CD14-positive monocyte (primary cell): ENCODE data around the gene HAGH. TPM values are rescaled to one million over a fixed set of nuclear protein-coding genes. Genes with fewer than 3 reads are reported as not detected.

Experiments
- DNase-seq, 3 donors: peaks; one replicate each; pipeline ENCODE4 v3.0.0-alpha.2; 2011 to 2022
- H2AFZ ChIP-seq: 2 replicates; pipeline ENCODE4 v1.6.0; 2012; ENCODE audit warnings: mild to moderate bottlenecking, low read depth, low read length, inconsistent platforms; ENCODE audit not compliant: insufficient read depth, poor library complexity, severe bottlenecking
- H3K27ac ChIP-seq, 2 donors: 1 replicate in 1 of 2; 2 replicates in 1 of 2; pipeline ENCODE4 v1.5.1; 2012 to 2013; ENCODE audit warnings: low read length in 2 of 2, control low read depth in 1 of 2, inconsistent platforms in 1 of 2, low read depth in 1 of 2, mild to moderate bottlenecking in 1 of 2
- H3K27me3 ChIP-seq, 2 donors: one replicate each; pipeline versions ENCODE4 v1.6.0 to v1.6.1; 2011 to 2013; ENCODE audit warnings: low read length in 2 of 2; ENCODE audit not compliant: control insufficient read depth in 2 of 2, insufficient read depth in 2 of 2
- H3K36me3 ChIP-seq, 2 donors: replicated peaks in 1 of 2; 1 replicate in 1 of 2; 2 replicates in 1 of 2; pipeline versions ENCODE4 v1.5.1 to v1.6.1; 2012 to 2013; ENCODE audit warnings: low read length in 2 of 2, control low read depth in 1 of 2, inconsistent platforms in 1 of 2, mild to moderate bottlenecking in 1 of 2; ENCODE audit not compliant: insufficient read depth in 2 of 2, control insufficient read depth in 1 of 2
- H3K4me1 ChIP-seq, 2 donors: 1 replicate in 1 of 2; 2 replicates in 1 of 2; pipeline versions ENCODE4 v1.5.1 to v1.6.1; 2012 to 2013; ENCODE audit warnings: low read length in 2 of 2, control low read depth in 1 of 2, inconsistent platforms in 1 of 2, mild to moderate bottlenecking in 1 of 2, moderate library complexity in 1 of 2; ENCODE audit not compliant: insufficient read depth in 2 of 2, control insufficient read depth in 1 of 2
- H3K4me2 ChIP-seq: replicated peaks from 2 replicates; pipeline ENCODE3; 2012; ENCODE audit warnings: low read length, moderate library complexity, mild to moderate bottlenecking; ENCODE audit not compliant: poor library complexity, severe bottlenecking; ENCODE audit errors: extremely low read depth
- H3K4me3 ChIP-seq, 3 experiments: fragments of 200-600 bp in 1 of 3; sonication (generic) in 1 of 3; replicated peaks in 1 of 3; 1 replicate in 2 of 3; 2 replicates in 1 of 3; pipeline ENCODE4 v1.5.1; 2011 to 2013; ENCODE audit warnings: low read length in 3 of 3, mild to moderate bottlenecking in 3 of 3, control low read depth in 2 of 3, low read depth in 2 of 3, inconsistent platforms in 1 of 3, moderate library complexity in 1 of 3
- H3K79me2 ChIP-seq: 2 replicates; pipeline ENCODE4 v1.6.0; 2012; ENCODE audit warnings: mild to moderate bottlenecking, control low read depth, inconsistent platforms, low read length, moderate library complexity; ENCODE audit not compliant: insufficient read depth
- H3K9ac ChIP-seq: 2 replicates; pipeline ENCODE4 v1.6.0; 2017; ENCODE audit warnings: low read length, mild to moderate bottlenecking; ENCODE audit not compliant: insufficient read depth, poor library complexity, severe bottlenecking
- H3K9me3 ChIP-seq, 2 donors: replicated peaks in 1 of 2; 1 replicate in 1 of 2; 2 replicates in 1 of 2; pipeline versions ENCODE4 v1.5.1 to v1.6.1; 2012 to 2013; ENCODE audit warnings: low read length in 2 of 2, control low read depth in 1 of 2; ENCODE audit not compliant: control insufficient read depth in 1 of 2, insufficient read depth in 1 of 2
- H4K20me1 ChIP-seq: 2 replicates; pipeline ENCODE4 v1.6.0; 2012; ENCODE audit warnings: mild to moderate bottlenecking, low read length, control low read depth, moderate library complexity; ENCODE audit not compliant: insufficient read depth
- H3K27ac Mint-ChIP-seq, 7 donors: one replicate each; pipeline ENCODE4 v1.8.0; 2020; ENCODE audit warnings: mild to moderate bottlenecking in 7 of 7, mixed read lengths in 7 of 7, moderate library complexity in 6 of 7, inconsistent platforms in 2 of 7
- H3K27me3 Mint-ChIP-seq, 3 donors: one replicate each; pipeline ENCODE4 v1.8.0; 2021 to 2022; ENCODE audit warnings: low read depth in 3 of 3, mild to moderate bottlenecking in 3 of 3, mixed read lengths in 3 of 3, moderate library complexity in 3 of 3, inconsistent platforms in 1 of 3
- H3K36me3 Mint-ChIP-seq, 2 donors: one replicate each; pipeline ENCODE4 v1.8.0; 2020; ENCODE audit warnings: mixed read lengths in 2 of 2, inconsistent platforms in 1 of 2, mild to moderate bottlenecking in 1 of 2
- H3K4me1 Mint-ChIP-seq: one replicate; pipeline ENCODE4 v1.8.0; 2020; ENCODE audit warnings: mild to moderate bottlenecking, mixed read lengths
- H3K4me3 Mint-ChIP-seq, 2 donors: one replicate each; pipeline ENCODE4 v1.8.0; 2020; ENCODE audit warnings: mild to moderate bottlenecking in 2 of 2, mixed read lengths in 2 of 2, moderate library complexity in 1 of 2
- H3K9me3 Mint-ChIP-seq, 7 donors: one replicate each; pipeline ENCODE4 v1.8.0; 2020 to 2022; ENCODE audit warnings: mixed read lengths in 7 of 7, mild to moderate bottlenecking in 6 of 7, moderate library complexity in 6 of 7, inconsistent platforms in 2 of 7
- WGBS: methylation state at CpG from one replicate; pipeline ENCODE4 v1.1.5; 2013; ENCODE audit warnings: missing lambda C conversion rate; ENCODE audit not compliant: insufficient coverage; 5-methylcytosine and 5-hydroxymethylcytosine counted together
- intact Hi-C, 2 donors: fragments of 100-400 bp; cut with micrococcal nuclease; formaldehyde crosslinking; loops; one replicate each; pipeline versions ENCODE4 v1.15.0 to v1.15.1; 2023
- polyA plus RNA-seq, 3 donors: library from polyadenylated mRNA; depleted of rRNA in 1 of 3; unstranded in 2 of 3; stranded (reverse) in 1 of 3; fragments of 300-500 nt in 2 of 3; fragments of >200 nt in 1 of 3; fragmentation: Illumina TruSeq in 2 of 3; gene quantifications; 1 replicate in 2 of 3; 2 replicates in 1 of 3; pipeline ENCODE4 v1.2.3, GENCODE V29; 2012 to 2021
- TF ChIP-seq, protein P1 (sequence below): fragments of 200-600 bp; IDR thresholded peaks from one replicate; pipeline ENCODE4 v1.8.0; 2022; ENCODE audit warnings: antibody characterized with exemption, mild to moderate bottlenecking

HAGH gene
- polyA plus RNA-seq, 3 donors, result 42.6 to 82.1 (median 47.7) TPM

DNA sequence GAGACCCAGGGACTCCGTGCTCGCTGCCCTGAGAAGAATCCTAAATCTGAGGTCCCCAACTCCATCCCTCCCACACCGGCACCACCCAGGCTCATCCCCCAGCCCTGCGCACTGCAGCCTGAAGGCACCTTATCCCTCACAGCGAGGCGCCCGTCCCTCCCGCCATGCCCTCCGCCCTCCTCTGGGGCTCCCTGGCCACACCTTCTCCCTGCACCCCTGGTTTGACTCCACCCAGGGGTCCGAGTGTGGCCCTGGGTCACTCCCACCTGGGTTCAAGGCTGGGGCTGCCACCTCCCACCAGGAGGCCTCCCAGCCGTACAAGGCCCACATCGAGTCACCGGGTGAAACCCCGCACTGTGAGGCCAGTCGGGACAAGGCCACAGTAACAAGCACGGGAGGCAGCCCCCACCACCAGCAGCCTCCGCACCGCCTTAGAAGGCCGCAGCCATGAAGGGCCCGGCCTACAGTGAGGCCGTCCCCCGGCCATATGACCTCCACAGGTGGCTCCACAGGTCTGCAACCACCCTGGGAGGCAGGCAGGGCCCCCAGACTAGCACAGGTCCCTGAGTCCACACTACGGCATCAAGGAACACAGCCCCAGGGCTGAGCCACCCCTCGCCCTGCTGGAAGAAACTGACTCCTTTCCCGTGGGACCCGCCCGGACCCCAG is 8.3 kb downstream of the HAGH start:
- H3K27ac ChIP-seq, result no peak overlapping the region
- no peak overlapping the region for H2AFZ ChIP-seq
- TF ChIP-seq, protein P1, sequence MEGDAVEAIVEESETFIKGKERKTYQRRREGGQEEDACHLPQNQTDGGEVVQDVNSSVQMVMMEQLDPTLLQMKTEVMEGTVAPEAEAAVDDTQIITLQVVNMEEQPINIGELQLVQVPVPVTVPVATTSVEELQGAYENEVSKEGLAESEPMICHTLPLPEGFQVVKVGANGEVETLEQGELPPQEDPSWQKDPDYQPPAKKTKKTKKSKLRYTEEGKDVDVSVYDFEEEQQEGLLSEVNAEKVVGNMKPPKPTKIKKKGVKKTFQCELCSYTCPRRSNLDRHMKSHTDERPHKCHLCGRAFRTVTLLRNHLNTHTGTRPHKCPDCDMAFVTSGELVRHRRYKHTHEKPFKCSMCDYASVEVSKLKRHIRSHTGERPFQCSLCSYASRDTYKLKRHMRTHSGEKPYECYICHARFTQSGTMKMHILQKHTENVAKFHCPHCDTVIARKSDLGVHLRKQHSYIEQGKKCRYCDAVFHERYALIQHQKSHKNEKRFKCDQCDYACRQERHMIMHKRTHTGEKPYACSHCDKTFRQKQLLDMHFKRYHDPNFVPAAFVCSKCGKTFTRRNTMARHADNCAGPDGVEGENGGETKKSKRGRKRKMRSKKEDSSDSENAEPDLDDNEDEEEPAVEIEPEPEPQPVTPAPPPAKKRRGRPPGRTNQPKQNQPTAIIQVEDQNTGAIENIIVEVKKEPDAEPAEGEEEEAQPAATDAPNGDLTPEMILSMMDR, result no peak
- no peaks in the 10 kb centered on the region for H3K9me3 Mint-ChIP-seq
- H3K4me3 ChIP-seq, result no peak overlapping the region
- no peaks in the 10 kb centered on the region for H3K27me3 Mint-ChIP-seq
- peaks cover 79 to 93% of the 10 kb centered on the region in 2 donors for H3K36me3 ChIP-seq
- no peaks in the 10 kb centered on the region for H3K4me1 Mint-ChIP-seq
- no peak overlapping the region for H3K9ac ChIP-seq
- no peak overlapping the region for H3K4me2 ChIP-seq
- H4K20me1 ChIP-seq, result peaks cover 54% of the 10 kb centered on the region
- H3K27me3 ChIP-seq, result no peaks in the 10 kb centered on the region
- H3K4me1 ChIP-seq, result no peaks in the 10 kb centered on the region
- H3K79me2 ChIP-seq, result peaks cover 11% of the 10 kb centered on the region
- intact Hi-C loops, result no loop called here
- H3K27ac Mint-ChIP-seq, result no peak overlapping the region
- no peak for DNase-seq
- WGBS, result 98% methylated on average over 27 of the region's 27 CpGs
- H3K36me3 Mint-ChIP-seq, result peaks cover 54 to 92% of the 10 kb centered on the region in 2 donors
- no peak overlapping the region for H3K4me3 Mint-ChIP-seq
- no peaks in the 10 kb centered on the region for H3K9me3 ChIP-seq

DNA sequence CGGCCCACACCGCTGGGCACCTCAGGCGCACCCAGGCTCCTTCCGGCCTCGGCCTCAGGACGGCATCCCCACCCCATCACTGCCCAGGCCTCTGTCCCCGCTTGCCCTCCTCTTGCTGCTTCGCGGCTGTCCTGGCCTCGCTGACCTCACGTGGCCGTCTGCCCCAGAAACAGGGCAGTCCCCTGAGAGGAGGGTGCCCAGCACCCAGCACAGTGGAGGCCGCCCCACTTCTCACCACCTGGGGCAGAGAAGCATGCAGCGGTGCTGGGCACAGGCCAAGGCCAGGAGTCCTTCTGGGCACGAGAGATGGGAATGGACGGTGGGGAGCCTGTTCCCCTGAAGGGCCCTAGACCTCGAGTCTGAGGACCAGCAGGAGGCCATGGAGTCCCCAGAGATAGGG is 8.9 kb downstream of the HAGH start:
- TF ChIP-seq, protein P1, result no peak
- H3K4me1 ChIP-seq, result no peaks in the 10 kb centered on the region
- no peak overlapping the region for H3K27ac ChIP-seq
- H3K4me3 Mint-ChIP-seq, result no peak overlapping the region
- H3K79me2 ChIP-seq, result peaks cover 8% of the 10 kb centered on the region
- H4K20me1 ChIP-seq, result peaks cover 56% of the 10 kb centered on the region
- H2AFZ ChIP-seq, result no peak overlapping the region
- no peaks in the 10 kb centered on the region for H3K9me3 Mint-ChIP-seq
- H3K27me3 Mint-ChIP-seq, result no peaks in the 10 kb centered on the region
- 97% methylated on average over 14 of the region's 17 CpGs for WGBS
- H3K4me2 ChIP-seq, result no peak overlapping the region
- DNase-seq, result no peak
- no peak overlapping the region for H3K9ac ChIP-seq
- H3K4me3 ChIP-seq, result no peak overlapping the region
- H3K27ac Mint-ChIP-seq, result peak overlapping the region in 1 of 7 donors; percentile 48
- H3K36me3 ChIP-seq, result peaks cover 81 to 95% of the 10 kb centered on the region in 2 donors
- peaks cover 56 to 94% of the 10 kb centered on the region in 2 donors for H3K36me3 Mint-ChIP-seq
- no peaks in the 10 kb centered on the region for H3K4me1 Mint-ChIP-seq
- H3K27me3 ChIP-seq, result no peaks in the 10 kb centered on the region
- H3K9me3 ChIP-seq, result no peaks in the 10 kb centered on the region
- intact Hi-C loops, result no loop called here
